Stimulated activated CD8-positive, alpha-beta memory T cell treated with anti-CD3 and anti-CD28 coated beads, Interleukin-7, amount 100 ng/mL, for 1 hour (primary cell): ENCODE results near the gene SEC16B.

Experiments used
- DNase-seq, 2 donors: peaks; one replicate each; pipeline ENCODE4 v3.0.0-alpha.2; 2020; ENCODE audit warnings: low read depth in 2 of 2

SEC16B gene

GRCh38 chr1:177905686-177906085 is 64.2 kb downstream of the SEC16B start:
- no peak for DNase-seq

GRCh38 chr1:177902266-177902665 is 67.6 kb downstream of the SEC16B start:
- DNase-seq: no peak

- no peak for DNase-seq
Measured at GRCh38 chr1:177897998-177898654, 71.7 kb downstream of the SEC16B start.

GRCh38 chr1:177897281-177897997 is 72.4 kb downstream of the SEC16B start:
- no peak for DNase-seq
